HEK293T (cell line): ENCODE data around the gene PDZD2.
"Not testable (repeated sequence)": the region's sequence is repeated elsewhere in the genome, so short reads cannot be mapped to it uniquely, and the experiment has no call there.

Experiments
- CTCF ChIA-PET: fragments of 350-600 bp; formaldehyde crosslinking; extraction: SDS; loops from one replicate; lab custom pipeline; 2021; ENCODE audit warnings: antibody characterized with exemption, inconsistent platforms; lab: Yijun Ruan, JAX
- POLR2A ChIA-PET: fragments of 350-600 bp; formaldehyde crosslinking; extraction: SDS; loops from one replicate; lab custom pipeline; 2020; ENCODE audit warnings: antibody characterized with exemption, inconsistent platforms; lab: Yijun Ruan, JAX
- DNase-seq: peaks from one replicate; pipeline ENCODE4 v3.0.0; 2012; ENCODE audit warnings: mixed read lengths; ENCODE audit errors: extremely low spot score
- ARNT ChIP-seq: fragments of 450-650 bp; IDR thresholded peaks from 2 replicates; pipeline ENCODE4 v1.6.1; 2017; ENCODE audit warnings: mild to moderate bottlenecking
- BHLHE40 ChIP-seq: fragments of 450-650 bp; IDR thresholded peaks from 2 replicates; pipeline ENCODE4 v1.6.1; 2016; ENCODE audit warnings: mild to moderate bottlenecking, moderate library complexity, borderline replicate concordance
- CTBP1 ChIP-seq: fragments of 450-650 bp; IDR thresholded peaks from 2 replicates; pipeline ENCODE4 v1.6.1; 2016; ENCODE audit warnings: borderline replicate concordance
- ELF4 ChIP-seq: fragments of 450-650 bp; IDR thresholded peaks from 2 replicates; pipeline ENCODE4 v1.6.1; 2017; ENCODE audit warnings: antibody characterized with exemption
- FOXA1 ChIP-seq: fragments of 450-650 bp; IDR thresholded peaks from 2 replicates; pipeline ENCODE4 v1.6.1; 2016; ENCODE audit warnings: mild to moderate bottlenecking
- FOXK2 ChIP-seq: fragments of 450-650 bp; IDR thresholded peaks from 2 replicates; pipeline ENCODE4 v1.6.1; 2016; ENCODE audit warnings: mild to moderate bottlenecking
- FOXM1 ChIP-seq: fragments of 450-650 bp; IDR thresholded peaks from 2 replicates; pipeline ENCODE4 v1.6.1; 2017; ENCODE audit warnings: mild to moderate bottlenecking, borderline replicate concordance
- HDGF ChIP-seq: fragments of 450-650 bp; IDR thresholded peaks from 2 replicates; pipeline ENCODE4 v1.6.1; 2017; ENCODE audit warnings: antibody characterized with exemption, borderline replicate concordance
- L3MBTL2 ChIP-seq: fragments of 450-650 bp; conservative IDR thresholded peaks from 2 replicates; pipeline ENCODE4 v1.6.1; 2016; ENCODE audit warnings: mild to moderate bottlenecking
- LEF1 ChIP-seq: fragments of 450-650 bp; IDR thresholded peaks from 2 replicates; pipeline ENCODE4 v1.6.1; 2017; ENCODE audit warnings: mild to moderate bottlenecking, borderline replicate concordance
- NFRKB ChIP-seq: fragments of 450-650 bp; IDR thresholded peaks from 2 replicates; pipeline ENCODE4 v1.6.1; 2016; ENCODE audit warnings: mild to moderate bottlenecking, moderate library complexity
- SP1 ChIP-seq: fragments of 450-650 bp; IDR thresholded peaks from 2 replicates; pipeline ENCODE4 v1.6.1; 2017
- SUZ12 ChIP-seq: fragments of 450-650 bp; IDR thresholded peaks from 2 replicates; pipeline ENCODE4 v1.6.1; 2016; ENCODE audit warnings: mild to moderate bottlenecking
- TARDBP ChIP-seq: fragments of 450-650 bp; IDR thresholded peaks from 2 replicates; pipeline ENCODE4 v1.6.1; 2016
- ZNF384 ChIP-seq: fragments of 450-650 bp; IDR thresholded peaks from 2 replicates; pipeline ENCODE4 v1.6.1; 2016
- TF ChIP-seq, protein P1 (sequence below): fragments of 450-650 bp; IDR thresholded peaks from 2 replicates; pipeline ENCODE4 v1.6.1; 2016

PDZD2 gene

DNA sequence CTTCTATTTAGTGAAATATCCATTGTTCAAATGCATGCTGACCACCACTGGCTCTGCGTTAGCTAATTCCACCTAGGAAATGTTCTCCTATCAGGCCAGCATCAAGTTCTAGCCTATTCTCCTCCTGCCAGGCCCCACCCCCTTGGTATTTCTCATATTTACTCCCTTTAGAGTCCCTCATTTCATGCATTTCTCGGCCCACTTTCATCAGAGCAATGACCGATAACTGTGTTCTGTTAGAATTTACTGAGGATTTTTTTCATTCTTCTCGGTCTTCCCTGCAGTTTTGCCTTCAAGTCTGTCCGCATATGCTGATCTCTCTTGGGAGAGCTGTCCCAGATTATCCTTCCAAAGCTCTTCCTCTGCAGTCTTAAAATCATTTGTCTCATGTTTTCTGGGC is 391.8 kb downstream of the PDZD2 start:
- DNase-seq = no peak
- POLR2A ChIA-PET = no interaction called here
- TF ChIP-seq CTBP1 (no peak), BHLHE40 (no peak), LEF1 (no peak), SUZ12 (no peak), HDGF (no peak), FOXK2 (no peak), FOXA1 (no peak), L3MBTL2 (no peak), TARDBP (no peak), NFRKB (no peak), ZNF384 (no peak)
- TF ChIP-seq, protein P1, sequence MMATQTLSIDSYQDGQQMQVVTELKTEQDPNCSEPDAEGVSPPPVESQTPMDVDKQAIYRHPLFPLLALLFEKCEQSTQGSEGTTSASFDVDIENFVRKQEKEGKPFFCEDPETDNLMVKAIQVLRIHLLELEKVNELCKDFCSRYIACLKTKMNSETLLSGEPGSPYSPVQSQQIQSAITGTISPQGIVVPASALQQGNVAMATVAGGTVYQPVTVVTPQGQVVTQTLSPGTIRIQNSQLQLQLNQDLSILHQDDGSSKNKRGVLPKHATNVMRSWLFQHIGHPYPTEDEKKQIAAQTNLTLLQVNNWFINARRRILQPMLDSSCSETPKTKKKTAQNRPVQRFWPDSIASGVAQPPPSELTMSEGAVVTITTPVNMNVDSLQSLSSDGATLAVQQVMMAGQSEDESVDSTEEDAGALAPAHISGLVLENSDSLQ = no peak
- CTCF ChIA-PET = interaction anchor here (1.3 kb wide), 1 partner anchor 12 kb away, joined by 4 read pairs; no protein-coding TSS in a partner anchor

DNA sequence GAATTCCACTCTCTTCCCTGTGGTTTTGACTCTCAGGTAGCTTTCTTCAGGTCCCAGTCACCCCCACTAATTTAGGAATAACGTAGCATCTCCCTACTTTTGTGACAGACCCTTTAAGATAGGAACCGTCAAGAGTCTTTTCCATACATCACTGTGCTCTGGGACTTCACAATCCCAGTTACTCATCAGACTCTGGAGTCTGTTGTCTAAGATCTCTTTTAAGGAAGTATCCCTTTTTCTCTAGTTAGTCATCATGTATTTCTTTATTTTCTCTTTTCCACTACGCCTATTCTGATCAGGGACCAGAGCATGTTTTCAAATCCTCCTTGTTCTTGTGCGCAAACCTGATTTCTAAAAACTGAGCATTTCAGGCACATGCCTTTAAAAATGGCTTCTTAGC is 392.2 kb downstream of the PDZD2 start:
- DNase-seq = no peak
- ChIA-PET CTCF (interaction anchor here (1.3 kb wide), 1 partner anchor 12 kb away, joined by 4 read pairs; no protein-coding TSS in a partner anchor), POLR2A (no interaction called here)
- no peak for TF ChIP-seq SP1
- TF ChIP-seq LEF1 = no peak
- no peak for TF ChIP-seq ZNF384
- TF ChIP-seq, protein P1 = no peak

DNA sequence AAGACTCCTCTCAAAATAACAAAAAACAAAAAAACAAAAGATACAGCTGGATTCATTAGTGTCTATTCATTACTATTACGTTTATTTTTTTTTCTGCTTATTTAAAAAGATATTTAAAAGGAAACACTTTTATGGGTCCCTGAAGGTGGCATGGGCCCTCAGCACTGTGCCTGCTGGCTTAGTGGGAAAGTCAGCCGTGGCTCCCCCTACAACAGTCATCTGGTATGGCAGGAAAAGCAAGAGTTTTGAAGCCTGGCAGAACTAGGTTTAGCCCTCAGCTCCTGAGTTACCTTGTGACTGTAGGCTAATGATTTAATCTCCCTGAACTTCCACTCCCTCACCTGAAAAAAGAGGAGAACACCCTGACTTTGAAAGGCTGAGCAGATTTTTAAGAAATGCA is 399.6 kb downstream of the PDZD2 start:
- CTCF ChIA-PET = interaction anchor here (0.6 kb wide), 1 partner anchor 20 kb away, joined by 3 read pairs; no protein-coding TSS in a partner anchor
- TF ChIP-seq SUZ12 (no peak), HDGF (no peak), TARDBP (no peak), ZNF384 (no peak), CTBP1 (no peak), FOXA1 (no peak), LEF1 (no peak), FOXM1 (no peak), NFRKB (no peak), SP1 (no peak), FOXK2 (no peak), ELF4 (no peak), ARNT (no peak), L3MBTL2 (no peak), BHLHE40 (no peak)
- TF ChIP-seq, protein P1 = no peak
- POLR2A ChIA-PET = no interaction called here
- no peak for DNase-seq

DNA sequence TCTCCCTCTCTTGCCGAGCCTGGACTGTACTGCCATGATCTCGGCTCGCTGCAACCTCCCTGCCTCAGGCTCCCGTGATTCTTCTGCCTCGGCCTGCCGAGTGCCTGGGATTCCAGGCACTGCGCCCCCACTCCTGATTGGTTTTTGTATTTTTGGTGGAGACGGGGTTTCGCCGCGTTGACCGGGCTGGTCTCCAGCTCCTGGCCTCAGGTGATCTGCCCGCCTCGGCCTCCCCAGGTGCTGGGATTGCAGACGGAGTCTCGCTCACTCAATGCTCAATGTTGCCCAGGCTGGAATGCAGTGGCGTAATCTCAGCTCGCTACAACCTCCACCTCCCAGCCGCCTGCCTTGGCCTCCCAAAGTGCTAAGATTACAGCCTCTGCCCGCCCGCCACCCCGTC is 400.2 kb downstream of the PDZD2 start:
- CTCF ChIA-PET, DNase-seq, POLR2A ChIA-PET: not testable (repeated sequence)

DNA sequence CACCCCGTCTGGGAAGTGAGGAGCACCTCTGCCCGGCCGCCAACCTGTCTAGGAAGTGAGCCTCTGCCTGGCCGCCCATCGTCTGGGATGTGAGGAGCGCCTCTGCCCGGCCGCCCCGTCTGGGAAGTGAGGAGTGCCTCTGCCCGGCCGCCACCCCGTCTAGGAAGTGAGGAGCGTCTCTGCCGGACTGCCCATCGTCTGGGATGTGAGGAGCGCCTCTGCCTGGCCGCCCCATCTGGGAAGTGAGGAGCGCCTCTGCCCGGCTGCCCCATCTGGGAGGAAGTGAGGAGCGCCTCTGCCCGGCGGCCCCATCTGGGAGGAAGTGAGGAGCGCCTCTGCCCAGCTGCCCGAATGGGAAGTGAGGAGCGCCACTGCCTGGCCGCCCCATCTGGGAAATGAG is 400.7 kb downstream of the PDZD2 start:
- DNase-seq, POLR2A ChIA-PET, CTCF ChIA-PET: not testable (repeated sequence)

DNA sequence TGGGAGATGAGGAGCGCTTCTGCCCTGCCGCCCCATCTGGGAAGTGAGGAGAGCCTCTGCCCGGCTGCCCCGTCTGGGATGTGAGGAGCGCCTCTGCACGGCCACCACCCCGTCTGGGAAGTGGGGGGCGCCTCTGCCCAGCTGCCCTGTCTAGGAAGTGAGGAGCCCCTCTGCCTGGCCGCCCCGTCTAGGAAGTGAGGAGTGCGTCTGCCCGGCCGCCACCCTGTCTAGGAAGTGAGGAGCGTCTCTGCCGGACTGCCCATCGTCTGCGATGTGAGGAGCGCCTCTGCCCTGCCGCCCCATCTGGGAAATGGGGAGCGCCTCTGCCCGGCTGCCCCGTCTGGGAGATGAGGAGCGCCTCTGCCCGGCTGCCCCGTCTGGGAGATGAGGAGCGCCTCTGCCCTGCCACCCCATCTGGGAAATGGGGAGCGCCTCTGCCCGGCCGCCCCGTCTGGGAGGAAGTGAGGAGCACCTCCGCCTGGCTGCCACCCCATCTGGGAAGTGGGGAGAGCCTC is 401.3 kb downstream of the PDZD2 start:
- DNase-seq, POLR2A ChIA-PET, CTCF ChIA-PET: not testable (repeated sequence)

DNA sequence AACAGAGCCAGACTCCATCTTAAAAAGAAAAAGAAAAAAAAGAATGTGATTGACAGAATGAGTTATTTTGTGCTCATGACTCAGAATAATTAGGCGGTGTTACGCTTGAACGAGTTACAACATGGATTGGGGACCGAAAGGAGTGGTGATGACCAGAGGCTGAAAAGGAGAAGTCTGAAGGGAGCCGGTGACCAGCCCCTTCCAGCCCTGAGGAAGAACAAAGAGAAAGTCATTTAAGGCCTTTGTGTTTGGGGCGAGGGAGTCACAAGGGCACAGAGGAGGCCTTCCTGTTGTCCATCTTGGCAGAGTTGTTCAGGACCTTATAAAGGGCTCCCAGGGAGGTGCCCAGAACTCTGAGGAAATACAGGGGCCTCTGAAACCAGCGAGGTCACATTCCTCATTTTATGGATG is 403.6 kb downstream of the PDZD2 start:
- POLR2A ChIA-PET = no interaction called here
- CTCF ChIA-PET = no interaction called here

DNA sequence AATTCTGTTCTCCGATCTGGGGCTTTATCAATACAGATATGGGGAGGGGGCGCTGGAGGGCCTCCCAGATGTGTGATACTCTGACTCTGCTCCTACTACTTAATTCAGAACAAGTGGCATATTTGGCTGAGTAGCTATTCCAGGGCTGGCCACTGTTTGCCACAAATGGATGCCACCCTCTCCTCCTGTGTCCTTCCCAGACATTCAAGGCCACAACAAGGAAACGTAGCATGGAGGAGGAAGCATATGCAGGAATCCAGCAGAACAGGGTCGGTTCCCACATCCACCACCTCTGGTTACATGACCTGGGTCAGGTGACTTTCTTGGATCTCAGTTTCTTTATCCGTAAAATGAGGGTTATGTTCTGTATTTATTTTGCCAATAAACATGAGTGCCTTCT is 404.2 kb downstream of the PDZD2 start:
- TF ChIP-seq TARDBP (no peak), BHLHE40 (no peak), SP1 (no peak), ELF4 (no peak), FOXA1 (no peak), NFRKB (no peak), LEF1 (no peak), HDGF (no peak), ZNF384 (no peak), FOXM1 (no peak), SUZ12 (no peak), ARNT (no peak), FOXK2 (no peak), L3MBTL2 (no peak), CTBP1 (no peak)
- TF ChIP-seq, protein P1 = no peak
- no peak for DNase-seq
- ChIA-PET POLR2A (no interaction called here), CTCF (no interaction called here)

More for the DNA sequence above, 403.6 kb downstream of the PDZD2 start:
- no peak for DNase-seq
- TF ChIP-seq ZNF384 = no peak
